Body of pancreas (tissue), 4 donors: ENCODE results near the gene GATAD2A.

Experiments
- CTCF ChIP-seq, 7 experiments: fragments of 450-650 bp in 4 of 7; fragments of 200-600 bp in 3 of 7; sonication (generic) in 3 of 7; IDR thresholded peaks; one replicate each; pipeline ENCODE4 v1.5.1; 2016 to 2019; ENCODE audit warnings: antibody characterized with exemption in 7 of 7
- POLR2A ChIP-seq, 3 donors: fragments of 450-650 bp; IDR thresholded peaks; one replicate each; pipeline ENCODE4 v1.6.1; 2016; ENCODE audit warnings: antibody characterized with exemption in 3 of 3, mild to moderate bottlenecking in 2 of 3

GRCh38 chr19:19460761-19461265 lies 55.3 kb downstream of the GATAD2A start:
- no peak for TF ChIP-seq CTCF (IDR thresholded peaks at IDR 0.05)
- TF ChIP-seq POLR2A (IDR thresholded peaks at IDR 0.05) = no peak
